Measurements from ENCODE around the gene IFRD2.

DNA sequence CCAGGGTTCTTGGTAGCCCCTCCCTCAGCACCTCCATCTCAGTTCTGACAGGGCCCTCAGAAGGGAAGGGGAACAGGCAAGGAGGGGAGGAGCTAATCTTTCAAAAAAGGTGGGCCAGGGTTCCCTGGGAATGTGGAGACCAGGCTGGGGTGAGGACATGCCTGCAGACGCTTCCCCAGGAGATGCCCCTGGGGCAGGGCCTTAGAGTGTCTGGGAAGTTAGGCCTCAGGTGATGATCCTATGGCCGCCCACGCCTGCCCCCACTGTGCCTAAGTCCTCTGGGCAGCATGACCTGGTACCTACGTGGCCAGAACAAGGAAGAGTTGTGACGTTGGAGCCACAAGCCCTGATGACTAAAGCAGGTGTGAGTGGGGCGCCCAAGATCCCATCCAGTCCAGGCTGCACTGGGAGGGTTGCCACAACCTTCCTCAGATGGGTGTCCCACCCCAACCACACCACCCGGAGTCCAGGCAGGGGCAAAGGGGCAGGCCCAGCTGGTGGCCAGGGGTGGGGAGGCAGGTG is 27.2 kb downstream of the IFRD2 start:
- TF ChIP-seq, protein P1, sequence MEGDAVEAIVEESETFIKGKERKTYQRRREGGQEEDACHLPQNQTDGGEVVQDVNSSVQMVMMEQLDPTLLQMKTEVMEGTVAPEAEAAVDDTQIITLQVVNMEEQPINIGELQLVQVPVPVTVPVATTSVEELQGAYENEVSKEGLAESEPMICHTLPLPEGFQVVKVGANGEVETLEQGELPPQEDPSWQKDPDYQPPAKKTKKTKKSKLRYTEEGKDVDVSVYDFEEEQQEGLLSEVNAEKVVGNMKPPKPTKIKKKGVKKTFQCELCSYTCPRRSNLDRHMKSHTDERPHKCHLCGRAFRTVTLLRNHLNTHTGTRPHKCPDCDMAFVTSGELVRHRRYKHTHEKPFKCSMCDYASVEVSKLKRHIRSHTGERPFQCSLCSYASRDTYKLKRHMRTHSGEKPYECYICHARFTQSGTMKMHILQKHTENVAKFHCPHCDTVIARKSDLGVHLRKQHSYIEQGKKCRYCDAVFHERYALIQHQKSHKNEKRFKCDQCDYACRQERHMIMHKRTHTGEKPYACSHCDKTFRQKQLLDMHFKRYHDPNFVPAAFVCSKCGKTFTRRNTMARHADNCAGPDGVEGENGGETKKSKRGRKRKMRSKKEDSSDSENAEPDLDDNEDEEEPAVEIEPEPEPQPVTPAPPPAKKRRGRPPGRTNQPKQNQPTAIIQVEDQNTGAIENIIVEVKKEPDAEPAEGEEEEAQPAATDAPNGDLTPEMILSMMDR (IDR thresholded peaks at IDR 0.05), result no peak
- TF ChIP-seq POLR2A (IDR thresholded peaks at IDR 0.05) (no peak), POLR2AphosphoS5 (IDR thresholded peaks at IDR 0.05; ENCODE audit: insufficient read depth in 1 of 2, low read depth in 1 of 2) (peak in 1 of 2 donors; percentile 54)

All from vagina (tissue), 2 donors.